ENCODE data around the gene PRORP. TPM values are rescaled to one million over a fixed set of nuclear protein-coding genes. Genes with fewer than 3 reads are reported as not detected.
A peak's percentile ranks its signal among the peaks of the same experiment; 100 is the strongest.

The PRORP gene
- total and polyA plus RNA-seq, 2 of the 13 experiments (the other 11 are each of a cell fraction or from before 2014, with no cell fraction given) = 48.9 to 88.7 TPM

DNA sequence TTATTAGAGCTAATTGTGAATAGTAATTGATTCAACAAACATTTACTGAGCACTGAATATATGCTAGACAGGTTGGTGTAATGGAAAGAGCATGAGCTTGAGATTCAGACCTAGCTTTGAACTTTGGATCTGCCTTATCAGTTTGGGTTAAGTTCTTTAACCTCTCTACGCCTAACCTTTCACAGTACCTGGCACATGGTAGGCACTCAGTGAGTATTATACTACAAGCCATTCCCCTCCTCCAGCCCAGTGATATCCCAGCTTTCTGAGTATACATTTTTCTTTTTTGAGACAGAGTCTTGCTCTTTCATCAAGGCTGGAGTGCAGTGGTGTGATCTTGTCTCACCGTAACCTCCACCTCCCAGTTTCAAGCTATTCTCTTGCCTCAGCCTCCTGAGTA lies 44.3 kb upstream of the PRORP start (continued):
- TF ChIP-seq TCF7 (IDR thresholded peaks at IDR 0.05; ENCODE audit: low read depth) (no peak), RELA (CRISPR knock-in tag; IDR thresholded peaks at IDR 0.05) (no peak), PCBP1 (IDR thresholded peaks at IDR 0.05; ENCODE audit: borderline replicate concordance, low read depth, low read length) (no peak), NR2C2 (CRISPR knock-in tag; IDR thresholded peaks at IDR 0.05; ENCODE audit: borderline replicate concordance) (0 out of 2 replicates have a peak, but pooled peaks have one; percentile 66), GABPA (IDR thresholded peaks at IDR 0.05; ENCODE audit: low read depth, low read length) (no peak), GABPA (CRISPR knock-in tag; IDR thresholded peaks at IDR 0.05; ENCODE audit: low read depth) (peak; percentile 20; the same call in 1 of the 2 replicates), TBX3 (IDR thresholded peaks at IDR 0.05; ENCODE audit: borderline replicate concordance) (no peak), ONECUT2 (CRISPR knock-in tag; IDR thresholded peaks at IDR 0.05) (no peak), SOX5 (CRISPR knock-in tag; IDR thresholded peaks at IDR 0.05; ENCODE audit: borderline replicate concordance) (0 out of 2 replicates have a peak, but pooled peaks have one; percentile 30), RFX1 (IDR thresholded peaks at IDR 0.05) (no peak), ZBTB33 (CRISPR knock-in tag; IDR thresholded peaks at IDR 0.05) (peak; percentile 83; the same call in 1 of the 2 replicates), SALL2 (CRISPR knock-in tag; IDR thresholded peaks at IDR 0.05) (no peak), ZNF280B (CRISPR knock-in tag; IDR thresholded peaks at IDR 0.05; ENCODE audit: borderline replicate concordance) (no peak), ZNF24 (IDR thresholded peaks at IDR 0.05) (no peak), ARNT (IDR thresholded peaks at IDR 0.05) (no peak), ZNF564 (CRISPR knock-in tag; IDR thresholded peaks at IDR 0.05) (no peak), ZNF790 (CRISPR knock-in tag; IDR thresholded peaks at IDR 0.05; ENCODE audit: borderline replicate concordance) (no peak), MLLT10 (CRISPR knock-in tag; IDR thresholded peaks at IDR 0.05) (no peak), LCORL (IDR thresholded peaks at IDR 0.05) (no peak), LCORL (CRISPR knock-in tag; IDR thresholded peaks at IDR 0.05) (peak; percentile 62; the same call in 1 of the 2 replicates), ZNF224 (CRISPR knock-in tag; IDR thresholded peaks at IDR 0.05) (no peak), EHMT2 (IDR thresholded peaks at IDR 0.05; ENCODE audit: borderline replicate concordance, low read depth, low read length) (no peak), ZBTB20 (CRISPR knock-in tag; IDR thresholded peaks at IDR 0.05; ENCODE audit: borderline replicate concordance, low read depth) (peak; percentile 44; the same call in 1 of the 2 replicates), PITX1 (CRISPR knock-in tag; IDR thresholded peaks at IDR 0.05) (peak; percentile 89)
- TF ChIP-seq, protein P1, sequence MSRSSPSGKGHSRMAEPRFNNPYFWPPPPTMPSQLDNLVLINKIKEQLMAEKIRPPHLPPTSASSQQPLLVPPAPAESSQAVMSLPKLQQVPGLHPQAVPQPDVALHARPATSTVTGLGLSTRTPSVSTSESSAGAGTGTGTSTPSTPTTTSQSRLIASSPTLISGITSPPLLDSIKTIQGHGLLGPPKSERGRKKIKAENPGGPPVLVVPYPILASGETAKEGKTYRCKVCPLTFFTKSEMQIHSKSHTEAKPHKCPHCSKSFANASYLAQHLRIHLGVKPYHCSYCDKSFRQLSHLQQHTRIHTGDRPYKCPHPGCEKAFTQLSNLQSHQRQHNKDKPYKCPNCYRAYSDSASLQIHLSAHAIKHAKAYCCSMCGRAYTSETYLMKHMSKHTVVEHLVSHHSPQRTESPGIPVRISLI (CRISPR knock-in tag; IDR thresholded peaks at IDR 0.05; ENCODE audit: borderline replicate concordance) = no peak
- TF ChIP-seq, protein P2, sequence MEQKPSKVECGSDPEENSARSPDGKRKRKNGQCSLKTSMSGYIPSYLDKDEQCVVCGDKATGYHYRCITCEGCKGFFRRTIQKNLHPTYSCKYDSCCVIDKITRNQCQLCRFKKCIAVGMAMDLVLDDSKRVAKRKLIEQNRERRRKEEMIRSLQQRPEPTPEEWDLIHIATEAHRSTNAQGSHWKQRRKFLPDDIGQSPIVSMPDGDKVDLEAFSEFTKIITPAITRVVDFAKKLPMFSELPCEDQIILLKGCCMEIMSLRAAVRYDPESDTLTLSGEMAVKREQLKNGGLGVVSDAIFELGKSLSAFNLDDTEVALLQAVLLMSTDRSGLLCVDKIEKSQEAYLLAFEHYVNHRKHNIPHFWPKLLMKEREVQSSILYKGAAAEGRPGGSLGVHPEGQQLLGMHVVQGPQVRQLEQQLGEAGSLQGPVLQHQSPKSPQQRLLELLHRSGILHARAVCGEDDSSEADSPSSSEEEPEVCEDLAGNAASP (CRISPR knock-in tag; IDR thresholded peaks at IDR 0.05; ENCODE audit: borderline replicate concordance) = peak; percentile 47; the same call in 1 of the 2 replicates
- TF ChIP-seq, protein P3, sequence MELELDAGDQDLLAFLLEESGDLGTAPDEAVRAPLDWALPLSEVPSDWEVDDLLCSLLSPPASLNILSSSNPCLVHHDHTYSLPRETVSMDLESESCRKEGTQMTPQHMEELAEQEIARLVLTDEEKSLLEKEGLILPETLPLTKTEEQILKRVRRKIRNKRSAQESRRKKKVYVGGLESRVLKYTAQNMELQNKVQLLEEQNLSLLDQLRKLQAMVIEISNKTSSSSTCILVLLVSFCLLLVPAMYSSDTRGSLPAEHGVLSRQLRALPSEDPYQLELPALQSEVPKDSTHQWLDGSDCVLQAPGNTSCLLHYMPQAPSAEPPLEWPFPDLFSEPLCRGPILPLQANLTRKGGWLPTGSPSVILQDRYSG (CRISPR knock-in tag; IDR thresholded peaks at IDR 0.05) = no peak

Measured in HepG2 (cell line).